Measurements from ENCODE around the gene TAF11. TPM values are rescaled to one million over a fixed set of nuclear protein-coding genes. Genes with fewer than 3 reads are reported as not detected.
A peak's percentile ranks its signal among the peaks of the same experiment; 100 is the strongest.

Gene TAF11
- total and polyA plus RNA-seq, 12 donors = 16.4 to 52.1 (median 26.6) TPM

GRCh38 chr6:34866509-34866908 lies 21.3 kb downstream of the TAF11 start:
- 80 to 83% (median 82%) methylated on average over 3 of the region's 3 CpGs for WGBS, 4 donors
- H3K36me3 ChIP-seq (replicated peaks in 1 of 2) = peaks cover 0 to 47% of the 10 kb centered on the region in 2 donors
- H3K4me1 ChIP-seq (replicated peaks in 1 of 2) = no peaks in the 10 kb centered on the region
- TF ChIP-seq CTCF (IDR thresholded peaks at IDR 0.05) (no peak), POLR2A (IDR thresholded peaks at IDR 0.05) (no peak)
- intact Hi-C loops (cut with DNase I) = no loop called here
- no peaks in the 10 kb centered on the region for H3K27me3 ChIP-seq
- DNase-seq = no peak
- H3K9me3 ChIP-seq (replicated peaks in 1 of 3) = no peaks in the 10 kb centered on the region
- H3K27ac ChIP-seq = no peak overlapping the region
- no peak overlapping the region for H3K4me3 ChIP-seq

- no peaks in the 10 kb centered on the region for H3K9me3 ChIP-seq (replicated peaks in 1 of 3)
- TF ChIP-seq CTCF (IDR thresholded peaks at IDR 0.05) (no peak), POLR2A (IDR thresholded peaks at IDR 0.05) (no peak)
- intact Hi-C loops (cut with DNase I) = no loop called here
- H3K27me3 ChIP-seq = no peaks in the 10 kb centered on the region
- H3K36me3 ChIP-seq (replicated peaks in 1 of 2) = peaks cover 0 to 47% of the 10 kb centered on the region in 2 donors
- no peak overlapping the region for H3K4me3 ChIP-seq
- H3K27ac ChIP-seq = peak overlapping the region in 1 of 5 donors; percentile 17
- WGBS, 4 donors = 70 to 83% (median 74%) methylated on average over 3 of the region's 3 CpGs
- no peaks in the 10 kb centered on the region for H3K4me1 ChIP-seq (replicated peaks in 1 of 2)
- DNase-seq = no peak
Measured at GRCh38 chr6:34865107-34865506, 22.7 kb downstream of the TAF11 start.

GRCh38 chr6:34864007-34864406 lies 23.8 kb downstream of the TAF11 start:
- no peak for TF ChIP-seq POLR2A (IDR thresholded peaks at IDR 0.05)
- no peak for TF ChIP-seq CTCF (IDR thresholded peaks at IDR 0.05)
- H3K9me3 ChIP-seq (replicated peaks in 1 of 3) = no peaks in the 10 kb centered on the region
- H3K36me3 ChIP-seq (replicated peaks in 1 of 2) = peaks cover 0 to 48% of the 10 kb centered on the region in 2 donors
- DNase-seq = no peak
- WGBS, 4 donors = 74 to 94% (median 90%) methylated on average over 4 of the region's 4 CpGs
- intact Hi-C loops (cut with DNase I) = no loop called here
- H3K27me3 ChIP-seq = no peaks in the 10 kb centered on the region
- no peak overlapping the region for H3K4me3 ChIP-seq
- no peak overlapping the region for H3K27ac ChIP-seq
- H3K4me1 ChIP-seq (replicated peaks in 1 of 2) = no peaks in the 10 kb centered on the region

GRCh38 chr6:34860776-34861175 lies 27.1 kb downstream of the TAF11 start:
- Histone ChIP-seq H3K36me3 (replicated peaks in 1 of 2) (peaks cover 0 to 70% of the 10 kb centered on the region in 2 donors), H3K9me3 (replicated peaks in 1 of 3) (no peaks in the 10 kb centered on the region), H3K4me3 (no peak overlapping the region), H3K27ac (no peak overlapping the region), H3K4me1 (replicated peaks in 1 of 2) (no peaks in the 10 kb centered on the region), H3K27me3 (no peaks in the 10 kb centered on the region)
- intact Hi-C loops (cut with DNase I) = no loop called here
- no peak for DNase-seq
- TF ChIP-seq CTCF (IDR thresholded peaks at IDR 0.05) = no peak
- TF ChIP-seq POLR2A (IDR thresholded peaks at IDR 0.05) = no peak
- 78 to 100% (median 87%) methylated on average over 1 of the region's 1 CpG for WGBS, 4 donors

All from adrenal gland (tissue), 12 donors.